Caco-2 (cell line): Measurements from ENCODE around the gene APAF1. TPM values are rescaled to one million over a fixed set of nuclear protein-coding genes. Genes with fewer than 3 reads are reported as not detected.

Experiments used
- BruUV-seq: library from RNA; stranded (reverse); fragments of 400-500 nt; replicated peaks from 2 replicates; lab custom pipeline; 2021; lab: Mats Ljungman, UMichigan
- CTCF ChIA-PET: fragments of 300-600 bp; sonication (Branson Sonifier 250); formaldehyde crosslinking; loops from one replicate; lab custom pipeline; 2022; ENCODE audit warnings: antibody characterized with exemption; lab: Charles Lee
- POLR2A ChIA-PET: fragments of 300-600 bp; sonication (Branson Sonifier 250); formaldehyde crosslinking; loops from one replicate; lab custom pipeline; 2022; ENCODE audit warnings: antibody characterized with exemption; lab: Charles Lee
- DNase-seq, 2 experiments: peaks; one replicate each; pipeline versions ENCODE4 v3.0.0 to v3.0.0-alpha.2; 2020 to 2022
- H3K27me3 ChIP-seq: replicated peaks from 2 replicates; pipeline ENCODE4 v1.6.0; 2011; ENCODE audit warnings: low read length; ENCODE audit not compliant: control insufficient read depth, insufficient read depth
- H3K36me3 ChIP-seq: 2 replicates; pipeline ENCODE4 v1.5.1; 2011; ENCODE audit warnings: low read length; ENCODE audit not compliant: control insufficient read depth, insufficient read depth
- H3K4me1 ChIP-seq: fragments of 250-450 bp; sonication (Bioruptor Pico); 2 replicates; pipeline ENCODE4 v1.5.1; 2020; ENCODE audit warnings: mild to moderate bottlenecking
- H3K4me3 ChIP-seq: 2 replicates; pipeline ENCODE4 v1.5.1; 2011; ENCODE audit warnings: low read depth, mild to moderate bottlenecking, control low read depth, low read length
- H3K9me3 ChIP-seq: fragments of 250-450 bp; sonication (Bioruptor Pico); 2 replicates; pipeline ENCODE4 v1.5.1; 2020; ENCODE audit warnings: mild to moderate bottlenecking, moderate library complexity
- H3K27ac Mint-ChIP-seq: one replicate; pipeline ENCODE4 v1.8.0; 2022; ENCODE audit warnings: mixed read lengths; ENCODE audit not compliant: unreplicated experiment
- H3K27me3 Mint-ChIP-seq: one replicate; pipeline ENCODE4 v1.8.0; 2022; ENCODE audit warnings: mixed read lengths; ENCODE audit not compliant: insufficient read depth, unreplicated experiment
- H3K36me3 Mint-ChIP-seq: one replicate; pipeline ENCODE4 v1.8.0; 2022; ENCODE audit warnings: mild to moderate bottlenecking, mixed read lengths; ENCODE audit not compliant: insufficient read depth, unreplicated experiment
- H3K4me1 Mint-ChIP-seq: one replicate; pipeline ENCODE4 v1.8.0; 2022; ENCODE audit warnings: low read depth, mixed read lengths; ENCODE audit not compliant: unreplicated experiment
- H3K4me3 Mint-ChIP-seq: one replicate; pipeline ENCODE4 v1.8.0; 2022; ENCODE audit warnings: mild to moderate bottlenecking, moderate library complexity, mixed read lengths; ENCODE audit not compliant: unreplicated experiment
- H3K9me3 Mint-ChIP-seq: one replicate; pipeline ENCODE4 v1.8.0; 2022; ENCODE audit warnings: mixed read lengths; ENCODE audit not compliant: unreplicated experiment
- CTCF ChIP-seq, 2 experiments: fragments of 200-600 bp in 1 of 2; IDR thresholded peaks; 1 replicate in 1 of 2; 2 replicates in 1 of 2; pipeline versions ENCODE4 v1.5.1 to v1.8.0; 2011 to 2022; ENCODE audit warnings: antibody characterized with exemption in 1 of 2, control low read depth in 1 of 2, inconsistent platforms in 1 of 2, low read depth in 1 of 2, low read length in 1 of 2, mild to moderate bottlenecking in 1 of 2, moderate library complexity in 1 of 2; ENCODE audit not compliant: insufficient read depth in 1 of 2, severe bottlenecking in 1 of 2, unreplicated experiment in 1 of 2
- intact Hi-C: fragments of 100-400 bp; cut with micrococcal nuclease; formaldehyde crosslinking; loops from one replicate; pipeline ENCODE4 v1.10.0; 2022; ENCODE audit not compliant: unreplicated experiment
- total RNA-seq: library from RNA; stranded (reverse); gene quantifications from 2 replicates; pipeline ENCODE4 v1.2.3, GENCODE V29; 2022

Gene APAF1
- total RNA-seq, 1 experiment from 2014 or later: 13.4 TPM

GRCh38 chr12:98674841-98675240 lies 29.8 kb downstream of the APAF1 start:
- ChIA-PET CTCF (no interaction called here), POLR2A (no interaction called here)
- Mint-ChIP-seq H3K4me1 (no peaks in the 10 kb centered on the region), H3K36me3 (peaks cover 14% of the 10 kb centered on the region), H3K4me3 (no peak overlapping the region), H3K9me3 (no peaks in the 10 kb centered on the region), H3K27ac (no peak overlapping the region), H3K27me3 (no peaks in the 10 kb centered on the region)
- no peak for DNase-seq
- intact Hi-C loops: no loop called here
- Histone ChIP-seq H3K4me3 (no peak overlapping the region), H3K36me3 (no peaks in the 10 kb centered on the region), H3K9me3 (no peaks in the 10 kb centered on the region), H3K27me3 (no peaks in the 10 kb centered on the region), H3K4me1 (no peaks in the 10 kb centered on the region)
- BruUV-seq: no TSS peak
- TF ChIP-seq CTCF (IDR thresholded peaks at IDR 0.05; ENCODE audit: insufficient read depth in 1 of 2, low read depth in 1 of 2, low read length in 1 of 2, severe bottlenecking in 1 of 2, unreplicated experiment in 1 of 2): no peak

GRCh38 chr12:98678236-98678945 lies 33.3 kb downstream of the APAF1 start:
- ChIA-PET POLR2A (no interaction called here), CTCF (no interaction called here)
- no peak for TF ChIP-seq CTCF (IDR thresholded peaks at IDR 0.05; ENCODE audit: insufficient read depth in 1 of 2, low read depth in 1 of 2, low read length in 1 of 2, severe bottlenecking in 1 of 2, unreplicated experiment in 1 of 2)
- Histone ChIP-seq H3K4me3 (no peak overlapping the region), H3K36me3 (no peaks in the 10 kb centered on the region), H3K9me3 (no peaks in the 10 kb centered on the region), H3K4me1 (no peaks in the 10 kb centered on the region), H3K27me3 (no peaks in the 10 kb centered on the region)
- Mint-ChIP-seq H3K4me3 (no peak overlapping the region), H3K36me3 (peaks cover 17% of the 10 kb centered on the region), H3K9me3 (no peaks in the 10 kb centered on the region), H3K27me3 (no peaks in the 10 kb centered on the region), H3K4me1 (no peaks in the 10 kb centered on the region), H3K27ac (no peak overlapping the region)
- DNase-seq: no peak
- intact Hi-C loops: no loop called here
- no TSS peak for BruUV-seq

- no peak for DNase-seq
- POLR2A ChIA-PET: no interaction called here
Observed at GRCh38 chr12:98678946-98679610, 34.0 kb downstream of the APAF1 start.

More at GRCh38 chr12:98678946-98679610, 34.0 kb downstream of the APAF1 start:
- CTCF ChIA-PET: no interaction called here
- H3K27me3 ChIP-seq: no peaks in the 10 kb centered on the region
- H3K36me3 ChIP-seq: no peaks in the 10 kb centered on the region
- Mint-ChIP-seq H3K4me3 (no peak overlapping the region), H3K9me3 (no peaks in the 10 kb centered on the region), H3K36me3 (peaks cover 22% of the 10 kb centered on the region), H3K4me1 (no peaks in the 10 kb centered on the region), H3K27ac (no peak overlapping the region), H3K27me3 (no peaks in the 10 kb centered on the region)
- BruUV-seq: no TSS peak
- H3K4me1 ChIP-seq: no peaks in the 10 kb centered on the region
- intact Hi-C loops: no loop called here
- TF ChIP-seq CTCF (IDR thresholded peaks at IDR 0.05; ENCODE audit: insufficient read depth in 1 of 2, low read depth in 1 of 2, low read length in 1 of 2, severe bottlenecking in 1 of 2, unreplicated experiment in 1 of 2): no peak
- H3K9me3 ChIP-seq: no peaks in the 10 kb centered on the region
- no peak overlapping the region for H3K4me3 ChIP-seq
